Effector memory CD8-positive, alpha-beta T cell (primary cell): Measurements from ENCODE around the gene DNMT3A.
A peak's percentile ranks its signal among the peaks of the same experiment; 100 is the strongest.
"Not testable (repeated sequence)": the region's sequence is repeated elsewhere in the genome, so short reads cannot be mapped to it uniquely, and the experiment has no call there.

Source experiments
- ATAC-seq: fragments of 150-1000 bp; cut with Tn5 transposase; replicated peaks from 2 replicates; pipeline ENCODE4 v1.10.0; 2021; ENCODE audit warnings: mild to moderate bottlenecking, moderate library complexity
- DNase-seq, 3 experiments: peaks; one replicate each; pipeline ENCODE4 v3.0.0; 2021
- H3K27ac Mint-ChIP-seq, 2 donors: one replicate each; pipeline ENCODE4 v1.8.0; 2022; ENCODE audit warnings: mild to moderate bottlenecking in 2 of 2, mixed read lengths in 2 of 2, moderate library complexity in 2 of 2
- H3K27me3 Mint-ChIP-seq, 2 donors: one replicate each; pipeline ENCODE4 v1.8.0; 2022; ENCODE audit warnings: mixed read lengths in 2 of 2
- H3K36me3 Mint-ChIP-seq: one replicate; pipeline ENCODE4 v1.8.0; 2022; ENCODE audit warnings: mild to moderate bottlenecking, moderate library complexity, mixed read lengths; ENCODE audit not compliant: insufficient read depth
- H3K4me1 Mint-ChIP-seq, 2 donors: one replicate each; pipeline ENCODE4 v1.8.0; 2022; ENCODE audit warnings: low read depth in 2 of 2, mixed read lengths in 2 of 2
- H3K4me3 Mint-ChIP-seq, 2 donors: one replicate each; pipeline ENCODE4 v1.8.0; 2022; ENCODE audit warnings: mild to moderate bottlenecking in 2 of 2, mixed read lengths in 2 of 2, moderate library complexity in 2 of 2
- H3K9me3 Mint-ChIP-seq, 2 donors: one replicate each; pipeline ENCODE4 v1.8.0; 2022; ENCODE audit warnings: mixed read lengths in 2 of 2

DNMT3A gene

DNA sequence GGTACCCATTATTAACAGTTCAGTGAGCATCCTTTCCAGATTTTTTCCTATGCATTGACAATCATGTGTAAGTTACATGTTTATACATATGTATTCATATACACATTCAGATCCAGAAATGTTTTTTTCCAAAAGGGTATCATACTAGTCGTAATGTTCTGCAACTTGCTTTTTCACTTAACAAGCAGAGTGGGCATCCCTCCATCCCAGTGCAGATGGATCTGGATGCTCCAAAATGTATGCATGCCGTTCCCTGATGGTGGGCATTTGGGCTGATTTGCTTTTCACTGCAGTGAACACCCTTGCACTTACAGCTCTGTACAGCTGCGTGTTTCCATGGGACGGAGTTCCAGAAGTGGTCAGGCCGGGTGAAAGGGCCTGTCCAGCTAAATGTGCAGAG lies 57.0 kb downstream of the DNMT3A start:
- no peaks in the 10 kb centered on the region for H3K27me3 Mint-ChIP-seq
- peak overlapping the region; percentile 90 to 95 for H3K27ac Mint-ChIP-seq
- H3K4me3 Mint-ChIP-seq = peak overlapping the region in 1 of 2 donors; percentile 20
- peaks cover 25 to 29% of the 10 kb centered on the region in 2 donors for H3K4me1 Mint-ChIP-seq
- H3K36me3 Mint-ChIP-seq = peaks cover 10% of the 10 kb centered on the region
- DNase-seq (no peak), ATAC-seq (no peak)
- H3K9me3 Mint-ChIP-seq = no peaks in the 10 kb centered on the region

DNA sequence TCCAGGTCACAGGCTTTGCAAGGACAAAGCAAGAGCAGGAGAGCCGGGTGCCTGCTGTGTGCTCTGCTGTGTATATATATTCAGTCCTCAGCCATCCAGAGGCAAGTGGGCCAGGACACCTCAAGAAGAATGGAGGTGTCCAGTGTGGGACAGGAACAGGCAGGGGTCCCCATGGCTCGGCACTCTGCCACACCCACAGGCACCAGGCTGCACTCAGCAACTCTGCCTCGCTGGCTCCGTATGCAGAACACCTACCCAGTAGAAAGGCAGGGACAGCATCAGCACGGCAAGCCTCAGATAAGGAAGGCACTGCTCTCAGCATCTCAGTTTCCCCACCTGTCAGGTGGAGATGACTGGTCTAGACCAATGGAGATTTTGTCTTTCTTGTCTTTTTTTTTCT lies 57.8 kb downstream of the DNMT3A start:
- no peaks in the 10 kb centered on the region for H3K9me3 Mint-ChIP-seq
- peaks cover 25 to 29% of the 10 kb centered on the region in 2 donors for H3K4me1 Mint-ChIP-seq
- peak overlapping the region in 1 of 2 donors; percentile 67 for H3K27ac Mint-ChIP-seq

DNA sequence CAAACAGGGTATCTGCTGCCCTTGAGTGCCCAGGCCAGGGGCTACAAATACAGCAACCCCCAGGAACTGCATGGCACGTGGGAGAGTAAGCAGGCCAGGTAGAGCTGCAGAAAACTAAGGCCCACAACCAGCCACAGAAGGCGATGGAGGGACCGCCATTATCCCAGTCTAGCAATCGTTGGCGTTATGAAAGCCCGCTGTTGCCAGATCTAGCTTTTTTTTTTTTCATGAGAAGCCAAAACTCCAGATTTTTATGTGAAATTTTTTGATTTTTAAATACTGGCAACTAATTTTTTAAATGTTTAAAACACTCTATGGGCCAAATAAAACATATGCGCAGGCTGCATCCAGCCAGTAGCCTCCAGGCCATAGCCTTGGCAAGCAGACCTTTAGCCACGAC lies 59.8 kb downstream of the DNMT3A start:
- Mint-ChIP-seq H3K4me1 (peaks cover 24 to 28% of the 10 kb centered on the region in 2 donors), H3K4me3 (no peak overlapping the region), H3K9me3 (no peaks in the 10 kb centered on the region), H3K36me3 (peaks cover 14% of the 10 kb centered on the region), H3K27me3 (no peaks in the 10 kb centered on the region), H3K27ac (no peak overlapping the region)
- DNase-seq (no peak), ATAC-seq (no peak)

More for the DNA sequence above, 57.8 kb downstream of the DNMT3A start:
- no peak for ATAC-seq
- DNase-seq = no peak
- no peak overlapping the region for H3K4me3 Mint-ChIP-seq
- H3K36me3 Mint-ChIP-seq = peaks cover 10% of the 10 kb centered on the region
- H3K27me3 Mint-ChIP-seq = no peaks in the 10 kb centered on the region

DNA sequence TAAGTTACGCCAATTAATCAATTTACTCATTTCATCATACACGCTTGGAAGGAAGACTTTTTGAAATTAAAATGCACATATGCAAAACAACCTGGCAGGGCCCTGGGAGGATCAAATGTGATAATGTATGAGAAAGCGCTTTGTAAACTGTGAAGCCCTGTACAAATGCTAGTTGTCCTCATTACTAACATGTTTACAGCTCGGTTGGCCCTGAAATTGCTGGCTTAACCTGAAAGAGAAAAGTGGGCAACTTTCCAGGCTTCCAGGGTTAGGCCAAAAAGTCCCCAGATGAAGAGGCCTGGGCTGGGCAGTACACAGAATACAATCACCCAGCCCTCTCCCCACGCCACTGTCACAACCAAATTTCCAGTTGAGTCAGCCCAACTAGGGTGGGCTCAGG lies 60.2 kb downstream of the DNMT3A start:
- ATAC-seq (no peak), DNase-seq (no peak)
- Mint-ChIP-seq H3K9me3 (no peaks in the 10 kb centered on the region), H3K27ac (no peak overlapping the region), H3K4me3 (no peak overlapping the region), H3K36me3 (peaks cover 16% of the 10 kb centered on the region), H3K4me1 (peaks cover 22 to 27% of the 10 kb centered on the region in 2 donors), H3K27me3 (no peaks in the 10 kb centered on the region)

GRCh38 chr2:25280051-25280687 lies 61.6 kb downstream of the DNMT3A start:
- H3K4me3 Mint-ChIP-seq = no peak overlapping the region
- peaks cover 11% of the 10 kb centered on the region for H3K36me3 Mint-ChIP-seq
- peak overlapping the region; percentile 67 to 78 for H3K27ac Mint-ChIP-seq
- no peaks in the 10 kb centered on the region for H3K9me3 Mint-ChIP-seq
- peaks cover 19 to 23% of the 10 kb centered on the region in 2 donors for H3K4me1 Mint-ChIP-seq
- ATAC-seq = no peak
- no peaks in the 10 kb centered on the region for H3K27me3 Mint-ChIP-seq
- DNase-seq = no peak

GRCh38 chr2:25279091-25279651 lies 62.6 kb downstream of the DNMT3A start:
- ATAC-seq (no peak), DNase-seq (no peak)
- H3K9me3 Mint-ChIP-seq = no peaks in the 10 kb centered on the region
- H3K27me3 Mint-ChIP-seq = no peaks in the 10 kb centered on the region
- H3K36me3 Mint-ChIP-seq = peaks cover 11% of the 10 kb centered on the region
- peaks cover 16 to 23% of the 10 kb centered on the region in 2 donors for H3K4me1 Mint-ChIP-seq
- peak overlapping the region in 1 of 2 donors; percentile 17 for H3K4me3 Mint-ChIP-seq
- H3K27ac Mint-ChIP-seq = peak overlapping the region in 1 of 2 donors; percentile 93

- peaks cover 26% of the 10 kb centered on the region for H3K36me3 Mint-ChIP-seq
- H3K4me1 Mint-ChIP-seq = peaks cover 28 to 35% of the 10 kb centered on the region in 2 donors
- H3K27me3 Mint-ChIP-seq = no peaks in the 10 kb centered on the region
- peak; percentile 71 to 77 (median 74) for DNase-seq
- H3K9me3 Mint-ChIP-seq = no peaks in the 10 kb centered on the region
- peak overlapping the region; percentile 93 to 96 for H3K27ac Mint-ChIP-seq
- peak overlapping the region; percentile 74 to 76 for H3K4me3 Mint-ChIP-seq
- ATAC-seq = peak; percentile 63
Measured at GRCh38 chr2:25276569-25277465, 64.9 kb downstream of the DNMT3A start.

- Mint-ChIP-seq H3K4me1 (peaks cover 28 to 35% of the 10 kb centered on the region in 2 donors), H3K27ac (peak overlapping the region; percentile 93 to 94), H3K36me3 (peaks cover 30% of the 10 kb centered on the region), H3K4me3 (peak overlapping the region; percentile 55 to 56), H3K9me3 (no peaks in the 10 kb centered on the region), H3K27me3 (no peaks in the 10 kb centered on the region)
- ATAC-seq (no peak), DNase-seq (no peak)
Measured at GRCh38 chr2:25275575-25275965, 66.2 kb downstream of the DNMT3A start.

DNA sequence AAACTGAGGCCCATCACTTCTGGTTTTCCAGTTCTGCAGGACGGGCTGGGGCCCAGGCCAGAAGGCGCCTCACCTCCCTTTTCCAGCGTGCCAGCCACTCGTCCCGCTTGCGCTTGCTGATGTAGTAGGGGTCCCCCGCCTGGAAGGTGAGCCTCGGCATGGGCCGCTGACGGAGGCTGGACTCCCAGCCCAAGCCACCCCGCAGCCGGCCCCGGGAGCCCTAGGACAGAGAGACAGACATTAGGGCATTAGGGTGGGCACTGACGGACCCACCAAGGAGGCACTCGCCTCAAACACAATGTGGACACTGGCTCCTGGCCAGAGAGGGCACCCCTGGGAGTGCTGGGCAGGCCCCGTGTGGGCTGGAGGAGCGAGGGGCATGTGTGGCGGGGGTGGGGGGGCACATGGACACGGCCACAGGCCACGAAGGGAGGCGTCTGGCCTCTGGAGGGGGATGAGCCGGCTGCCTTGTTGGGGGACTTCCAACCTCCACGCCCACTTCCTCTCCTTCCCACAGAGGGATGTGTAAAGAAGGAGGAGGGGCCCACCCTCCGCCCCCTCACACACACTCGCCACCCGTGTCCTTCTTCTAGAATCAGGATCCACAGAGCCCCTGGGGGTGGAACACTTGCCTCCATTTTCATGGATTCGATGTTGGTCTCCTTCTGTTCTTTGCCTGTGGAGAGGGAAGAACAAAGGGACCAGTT lies 66.7 kb downstream of the DNMT3A start:
- H3K4me3 Mint-ChIP-seq = peak overlapping the region; percentile 60 to 68
- H3K4me1 Mint-ChIP-seq = peaks cover 28 to 31% of the 10 kb centered on the region in 2 donors
- H3K9me3 Mint-ChIP-seq = no peaks in the 10 kb centered on the region
- peaks cover 30% of the 10 kb centered on the region for H3K36me3 Mint-ChIP-seq
- ATAC-seq (peak; percentile 52), DNase-seq (peak; percentile 38 to 55 (median 54))
- H3K27me3 Mint-ChIP-seq = no peaks in the 10 kb centered on the region
- peak overlapping the region; percentile 93 to 94 for H3K27ac Mint-ChIP-seq

GRCh38 chr2:25273985-25274535 lies 67.7 kb downstream of the DNMT3A start:
- H3K9me3 Mint-ChIP-seq = no peaks in the 10 kb centered on the region
- no peak for DNase-seq
- no peaks in the 10 kb centered on the region for H3K27me3 Mint-ChIP-seq
- peaks cover 28 to 31% of the 10 kb centered on the region in 2 donors for H3K4me1 Mint-ChIP-seq
- H3K27ac Mint-ChIP-seq = peak overlapping the region; percentile 93 to 94
- no peak for ATAC-seq
- H3K4me3 Mint-ChIP-seq = peak overlapping the region; percentile 60 to 68
- peaks cover 31% of the 10 kb centered on the region for H3K36me3 Mint-ChIP-seq

GRCh38 chr2:25272705-25273104 lies 69.0 kb downstream of the DNMT3A start:
- H3K36me3 Mint-ChIP-seq = peaks cover 32% of the 10 kb centered on the region
- peak overlapping the region in 1 of 2 donors; percentile 68 for H3K4me3 Mint-ChIP-seq
- ATAC-seq, H3K9me3 Mint-ChIP-seq, DNase-seq, H3K27me3 Mint-ChIP-seq: not testable (repeated sequence)
- peak overlapping the region; percentile 93 to 94 for H3K27ac Mint-ChIP-seq
- H3K4me1 Mint-ChIP-seq = peaks cover 28% of the 10 kb centered on the region in 2 donors

DNA sequence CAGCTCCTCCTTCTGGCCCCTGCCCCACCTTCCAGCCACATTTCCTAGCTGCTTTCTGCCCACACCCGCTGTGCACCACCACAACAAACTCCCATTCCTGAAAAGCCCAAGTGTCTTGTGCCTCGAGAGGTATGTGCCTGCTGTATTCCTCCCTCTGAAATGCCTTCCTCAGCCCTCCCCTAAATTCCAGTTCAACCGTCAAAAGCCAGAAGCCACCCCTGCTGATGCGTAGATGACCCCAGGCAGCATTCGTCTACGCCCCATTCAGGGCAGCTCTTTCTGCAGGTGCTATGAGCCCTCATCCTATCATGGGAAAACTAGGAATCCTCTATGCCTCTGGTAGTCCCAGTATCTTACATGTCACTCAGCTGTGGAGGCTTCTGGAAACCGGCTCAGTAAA lies 71.7 kb downstream of the DNMT3A start:
- H3K4me3 Mint-ChIP-seq = no peak overlapping the region
- peak overlapping the region in 1 of 2 donors; percentile 78 for H3K27ac Mint-ChIP-seq
- DNase-seq (no peak), ATAC-seq (no peak)
- no peaks in the 10 kb centered on the region for H3K9me3 Mint-ChIP-seq
- no peaks in the 10 kb centered on the region for H3K27me3 Mint-ChIP-seq
- H3K36me3 Mint-ChIP-seq = peaks cover 33% of the 10 kb centered on the region
- peaks cover 27 to 28% of the 10 kb centered on the region in 2 donors for H3K4me1 Mint-ChIP-seq

- no peak for ATAC-seq
- no peak for DNase-seq
- peak overlapping the region; percentile 14 to 17 for H3K27ac Mint-ChIP-seq
- H3K36me3 Mint-ChIP-seq = peaks cover 33% of the 10 kb centered on the region
- H3K4me1 Mint-ChIP-seq = peaks cover 24 to 26% of the 10 kb centered on the region in 2 donors
- H3K9me3 Mint-ChIP-seq = no peaks in the 10 kb centered on the region
- no peaks in the 10 kb centered on the region for H3K27me3 Mint-ChIP-seq
- H3K4me3 Mint-ChIP-seq = no peak overlapping the region
Measured at GRCh38 chr2:25269233-25269632, 72.5 kb downstream of the DNMT3A start.
